Measurements from ENCODE around the gene ATP5F1A. TPM values are rescaled to one million over a fixed set of nuclear protein-coding genes. Genes with fewer than 3 reads are reported as not detected.
"Not testable (repeated sequence)": the region's sequence is repeated elsewhere in the genome, so short reads cannot be mapped to it uniquely, and the experiment has no call there.

ATP5F1A gene
- total RNA-seq, 2 donors from 2014 or later: 457 to 522 TPM

GRCh38 chr18:46051731-46052461 lies 46.2 kb downstream of the ATP5F1A start:
- Histone ChIP-seq H3K27me3 (replicated peaks; ENCODE audit: insufficient read depth) (no peaks in the 10 kb centered on the region), H3K27ac (peak overlapping the region in 1 of 2 donors; percentile 19), H3K36me3 (no peaks in the 10 kb centered on the region), H3K4me1 (replicated peaks) (no peaks in the 10 kb centered on the region), H3K9me3 (no peaks in the 10 kb centered on the region), H3K4me3 (no peak overlapping the region)
- intact Hi-C loops (cut with DNase I): no loop called here
- WGBS: 60% methylated on average over 6 of the region's 6 CpGs
- peak; percentile 41 for DNase-seq (ENCODE audit: low spot score)
- TF ChIP-seq POLR2AphosphoS5 (IDR thresholded peaks at IDR 0.05): peak; percentile 61
- TF ChIP-seq, protein P1, sequence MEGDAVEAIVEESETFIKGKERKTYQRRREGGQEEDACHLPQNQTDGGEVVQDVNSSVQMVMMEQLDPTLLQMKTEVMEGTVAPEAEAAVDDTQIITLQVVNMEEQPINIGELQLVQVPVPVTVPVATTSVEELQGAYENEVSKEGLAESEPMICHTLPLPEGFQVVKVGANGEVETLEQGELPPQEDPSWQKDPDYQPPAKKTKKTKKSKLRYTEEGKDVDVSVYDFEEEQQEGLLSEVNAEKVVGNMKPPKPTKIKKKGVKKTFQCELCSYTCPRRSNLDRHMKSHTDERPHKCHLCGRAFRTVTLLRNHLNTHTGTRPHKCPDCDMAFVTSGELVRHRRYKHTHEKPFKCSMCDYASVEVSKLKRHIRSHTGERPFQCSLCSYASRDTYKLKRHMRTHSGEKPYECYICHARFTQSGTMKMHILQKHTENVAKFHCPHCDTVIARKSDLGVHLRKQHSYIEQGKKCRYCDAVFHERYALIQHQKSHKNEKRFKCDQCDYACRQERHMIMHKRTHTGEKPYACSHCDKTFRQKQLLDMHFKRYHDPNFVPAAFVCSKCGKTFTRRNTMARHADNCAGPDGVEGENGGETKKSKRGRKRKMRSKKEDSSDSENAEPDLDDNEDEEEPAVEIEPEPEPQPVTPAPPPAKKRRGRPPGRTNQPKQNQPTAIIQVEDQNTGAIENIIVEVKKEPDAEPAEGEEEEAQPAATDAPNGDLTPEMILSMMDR (IDR thresholded peaks at IDR 0.05): no peak

- intact Hi-C loops (cut with DNase I): no loop called here
- Histone ChIP-seq H3K27ac (no peak overlapping the region), H3K4me1 (replicated peaks) (no peaks in the 10 kb centered on the region), H3K4me3 (no peak overlapping the region), H3K9me3 (no peaks in the 10 kb centered on the region), H3K27me3 (replicated peaks; ENCODE audit: insufficient read depth) (no peaks in the 10 kb centered on the region), H3K36me3 (no peaks in the 10 kb centered on the region)
- TF ChIP-seq, protein P1 (IDR thresholded peaks at IDR 0.05): no peak
- TF ChIP-seq POLR2A (IDR thresholded peaks at IDR 0.05) (no peak), POLR2AphosphoS5 (IDR thresholded peaks at IDR 0.05) (no peak)
- WGBS: 95% methylated on average over 5 of the region's 5 CpGs
- DNase-seq (ENCODE audit: low spot score): no peak
These were observed 47.8 kb downstream of the ATP5F1A start for GRCh38 chr18:46050268-46050667.

- H3K4me3 ChIP-seq: no peak overlapping the region
- intact Hi-C loops (cut with DNase I): no loop called here
- 97% methylated on average over 1 of the region's 1 CpG for WGBS
- H3K27ac ChIP-seq: no peak overlapping the region
- no peak for DNase-seq (ENCODE audit: low spot score)
- TF ChIP-seq, protein P1 (IDR thresholded peaks at IDR 0.05): no peak
- no peak for TF ChIP-seq POLR2AphosphoS5 (IDR thresholded peaks at IDR 0.05)
- TF ChIP-seq POLR2A (IDR thresholded peaks at IDR 0.05): no peak
- H3K9me3 ChIP-seq: no peaks in the 10 kb centered on the region
- no peaks in the 10 kb centered on the region for H3K27me3 ChIP-seq (replicated peaks; ENCODE audit: insufficient read depth)
- no peaks in the 10 kb centered on the region for H3K36me3 ChIP-seq
- no peaks in the 10 kb centered on the region for H3K4me1 ChIP-seq (replicated peaks)
These were observed 49.5 kb downstream of the ATP5F1A start for GRCh38 chr18:46048641-46049040.

GRCh38 chr18:46047369-46047768 lies 50.7 kb downstream of the ATP5F1A start:
- not testable (repeated sequence) for DNase-seq (ENCODE audit: low spot score); H3K4me3 ChIP-seq
- WGBS: 92% methylated on average over 13 of the region's 13 CpGs

DNA sequence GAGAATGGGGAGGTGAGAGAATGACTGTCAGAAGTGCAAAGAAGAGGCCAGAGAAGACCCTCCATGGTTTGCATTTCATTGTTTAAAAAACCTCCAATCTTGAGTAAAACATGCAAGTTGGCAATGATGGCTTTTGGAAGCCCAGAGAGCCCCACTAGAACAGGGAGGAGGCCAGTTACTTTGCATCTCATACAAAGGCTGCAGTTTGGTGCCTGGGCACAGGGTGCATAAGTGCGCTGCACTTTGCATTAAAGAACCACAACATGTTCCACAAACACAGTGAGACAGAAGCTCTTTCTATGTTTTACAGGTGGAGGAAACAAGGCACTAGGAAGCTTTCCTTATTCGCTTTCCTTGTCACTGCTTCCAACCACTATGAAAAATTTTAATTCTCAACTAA lies 51.4 kb downstream of the ATP5F1A start:
- no peak overlapping the region for H3K27ac ChIP-seq
- no peak overlapping the region for H3K4me3 ChIP-seq
- intact Hi-C loops (cut with DNase I): no loop called here
- TF ChIP-seq, protein P1 (IDR thresholded peaks at IDR 0.05): no peak
- TF ChIP-seq POLR2A (IDR thresholded peaks at IDR 0.05) (no peak), POLR2AphosphoS5 (IDR thresholded peaks at IDR 0.05) (no peak)
- DNase-seq (ENCODE audit: low spot score): no peak
- H3K27me3 ChIP-seq (replicated peaks; ENCODE audit: insufficient read depth): no peaks in the 10 kb centered on the region
- 98% methylated on average over 2 of the region's 2 CpGs for WGBS
- H3K9me3 ChIP-seq: no peaks in the 10 kb centered on the region
- H3K36me3 ChIP-seq: no peaks in the 10 kb centered on the region
- no peaks in the 10 kb centered on the region for H3K4me1 ChIP-seq (replicated peaks)

More at GRCh38 chr18:46047369-46047768, 50.7 kb downstream of the ATP5F1A start:
- H3K4me1 ChIP-seq (replicated peaks); H3K36me3 ChIP-seq; H3K27me3 ChIP-seq (replicated peaks; ENCODE audit: insufficient read depth); intact Hi-C loops (cut with DNase I); H3K9me3 ChIP-seq; H3K27ac ChIP-seq: not testable (repeated sequence)

Measured in prostate gland (tissue), 2 donors.